ENCODE data around the gene ADGRL3.

DNA sequence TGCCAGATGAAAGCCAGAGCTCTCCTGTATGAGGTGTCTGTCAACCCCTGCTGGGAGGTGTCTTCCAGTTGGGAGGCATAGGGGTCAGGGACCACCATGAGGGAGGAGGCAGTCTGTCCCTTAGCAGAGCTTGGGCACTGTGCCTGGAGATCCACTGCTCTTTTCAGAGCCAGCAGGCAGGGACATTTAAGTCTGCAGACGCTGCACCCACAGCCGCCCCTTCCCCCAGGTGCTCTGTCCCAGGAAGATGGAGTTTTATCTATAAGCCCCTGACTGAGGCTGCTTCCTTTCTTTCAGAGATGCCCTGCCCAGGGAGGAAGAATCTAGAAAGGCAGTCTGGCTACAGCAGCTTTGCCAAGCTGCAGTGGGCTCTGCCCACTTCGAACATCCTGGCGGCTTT, 893.6 kb downstream of the ADGRL3 start:
- TF ChIP-seq, protein P1, sequence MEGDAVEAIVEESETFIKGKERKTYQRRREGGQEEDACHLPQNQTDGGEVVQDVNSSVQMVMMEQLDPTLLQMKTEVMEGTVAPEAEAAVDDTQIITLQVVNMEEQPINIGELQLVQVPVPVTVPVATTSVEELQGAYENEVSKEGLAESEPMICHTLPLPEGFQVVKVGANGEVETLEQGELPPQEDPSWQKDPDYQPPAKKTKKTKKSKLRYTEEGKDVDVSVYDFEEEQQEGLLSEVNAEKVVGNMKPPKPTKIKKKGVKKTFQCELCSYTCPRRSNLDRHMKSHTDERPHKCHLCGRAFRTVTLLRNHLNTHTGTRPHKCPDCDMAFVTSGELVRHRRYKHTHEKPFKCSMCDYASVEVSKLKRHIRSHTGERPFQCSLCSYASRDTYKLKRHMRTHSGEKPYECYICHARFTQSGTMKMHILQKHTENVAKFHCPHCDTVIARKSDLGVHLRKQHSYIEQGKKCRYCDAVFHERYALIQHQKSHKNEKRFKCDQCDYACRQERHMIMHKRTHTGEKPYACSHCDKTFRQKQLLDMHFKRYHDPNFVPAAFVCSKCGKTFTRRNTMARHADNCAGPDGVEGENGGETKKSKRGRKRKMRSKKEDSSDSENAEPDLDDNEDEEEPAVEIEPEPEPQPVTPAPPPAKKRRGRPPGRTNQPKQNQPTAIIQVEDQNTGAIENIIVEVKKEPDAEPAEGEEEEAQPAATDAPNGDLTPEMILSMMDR (tag by site-specific recombination; IDR thresholded peaks at IDR 0.05) = no peak
- TF ChIP-seq MYNN (tag by site-specific recombination; IDR thresholded peaks at IDR 0.05; ENCODE audit: borderline replicate concordance) = no peak
- TF ChIP-seq ZNF768 (tag by site-specific recombination; IDR thresholded peaks at IDR 0.05) = no peak
- TF ChIP-seq, protein P2, sequence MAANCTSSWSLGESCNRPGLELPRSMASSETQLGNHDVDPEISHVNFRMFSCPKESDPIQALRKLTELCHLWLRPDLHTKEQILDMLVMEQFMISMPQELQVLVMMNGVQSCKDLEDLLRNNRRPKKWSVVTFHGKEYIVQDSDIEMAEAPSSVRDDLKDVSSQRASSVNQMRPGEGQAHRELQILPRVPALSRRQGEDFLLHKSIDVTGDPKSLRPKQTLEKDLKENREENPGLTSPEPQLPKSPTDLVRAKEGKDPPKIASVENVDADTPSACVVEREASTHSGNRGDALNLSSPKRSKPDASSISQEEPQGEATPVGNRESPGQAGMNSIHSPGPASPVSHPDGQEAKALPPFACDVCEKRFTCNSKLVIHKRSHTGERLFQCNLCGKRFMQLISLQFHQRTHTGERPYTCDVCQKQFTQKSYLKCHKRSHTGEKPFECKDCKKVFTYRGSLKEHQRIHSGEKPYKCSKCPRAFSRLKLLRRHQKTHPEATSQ (tag by site-specific recombination; IDR thresholded peaks at IDR 0.05) = no peak
- no peak for TF ChIP-seq ZNF138 (tag by site-specific recombination; IDR thresholded peaks at IDR 0.05; ENCODE audit: borderline replicate concordance)
- TF ChIP-seq, protein P3, sequence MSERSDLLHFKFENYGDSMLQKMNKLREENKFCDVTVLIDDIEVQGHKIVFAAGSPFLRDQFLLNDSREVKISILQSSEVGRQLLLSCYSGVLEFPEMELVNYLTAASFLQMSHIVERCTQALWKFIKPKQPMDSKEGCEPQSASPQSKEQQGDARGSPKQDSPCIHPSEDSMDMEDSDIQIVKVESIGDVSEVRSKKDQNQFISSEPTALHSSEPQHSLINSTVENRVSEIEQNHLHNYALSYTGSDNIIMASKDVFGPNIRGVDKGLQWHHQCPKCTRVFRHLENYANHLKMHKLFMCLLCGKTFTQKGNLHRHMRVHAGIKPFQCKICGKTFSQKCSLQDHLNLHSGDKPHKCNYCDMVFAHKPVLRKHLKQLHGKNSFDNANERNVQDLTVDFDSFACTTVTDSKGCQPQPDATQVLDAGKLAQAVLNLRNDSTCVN (tag by site-specific recombination; optimal IDR thresholded peaks at IDR 0.05) = no peak
- TF ChIP-seq ZNF843 (tag by site-specific recombination; IDR thresholded peaks at IDR 0.05) = no peak
- TF ChIP-seq ZBTB21 (tag by site-specific recombination; IDR thresholded peaks at IDR 0.05) = no peak
- TF ChIP-seq ZNF707 (tag by site-specific recombination; IDR thresholded peaks at IDR 0.05) = no peak

All from HEK293 (cell line).